ES-I3 (cell line): ENCODE data around the gene TMEM238.

Source experiments
- H3K36me3 ChIP-seq: 2 replicates; pipeline ENCODE4 v1.6.1; 2013; ENCODE audit warnings: mild to moderate bottlenecking, low read length, control low read depth, moderate library complexity; ENCODE audit not compliant: insufficient read depth
- H3K4me1 ChIP-seq: 2 replicates; pipeline ENCODE4 v1.6.1; 2013; ENCODE audit warnings: mild to moderate bottlenecking, control low read depth, low read length; ENCODE audit not compliant: insufficient read depth
- H3K9ac ChIP-seq: 2 replicates; pipeline ENCODE4 v1.6.1; 2013; ENCODE audit warnings: low read depth, mild to moderate bottlenecking, low read length, moderate library complexity
- H3K9me3 ChIP-seq: 2 replicates; pipeline ENCODE4 v1.6.1; 2013; ENCODE audit warnings: mild to moderate bottlenecking, low read length, moderate library complexity; ENCODE audit not compliant: control insufficient read depth, insufficient read depth

The TMEM238 gene

GRCh38 chr19:55379174-55379573 is 4.9 kb downstream of the TMEM238 start:
- Histone ChIP-seq H3K36me3 (no peaks in the 10 kb centered on the region), H3K9me3 (no peaks in the 10 kb centered on the region), H3K9ac (no peak overlapping the region), H3K4me1 (peaks cover 31% of the 10 kb centered on the region; the same call in 1 of the 2 replicates)

DNA sequence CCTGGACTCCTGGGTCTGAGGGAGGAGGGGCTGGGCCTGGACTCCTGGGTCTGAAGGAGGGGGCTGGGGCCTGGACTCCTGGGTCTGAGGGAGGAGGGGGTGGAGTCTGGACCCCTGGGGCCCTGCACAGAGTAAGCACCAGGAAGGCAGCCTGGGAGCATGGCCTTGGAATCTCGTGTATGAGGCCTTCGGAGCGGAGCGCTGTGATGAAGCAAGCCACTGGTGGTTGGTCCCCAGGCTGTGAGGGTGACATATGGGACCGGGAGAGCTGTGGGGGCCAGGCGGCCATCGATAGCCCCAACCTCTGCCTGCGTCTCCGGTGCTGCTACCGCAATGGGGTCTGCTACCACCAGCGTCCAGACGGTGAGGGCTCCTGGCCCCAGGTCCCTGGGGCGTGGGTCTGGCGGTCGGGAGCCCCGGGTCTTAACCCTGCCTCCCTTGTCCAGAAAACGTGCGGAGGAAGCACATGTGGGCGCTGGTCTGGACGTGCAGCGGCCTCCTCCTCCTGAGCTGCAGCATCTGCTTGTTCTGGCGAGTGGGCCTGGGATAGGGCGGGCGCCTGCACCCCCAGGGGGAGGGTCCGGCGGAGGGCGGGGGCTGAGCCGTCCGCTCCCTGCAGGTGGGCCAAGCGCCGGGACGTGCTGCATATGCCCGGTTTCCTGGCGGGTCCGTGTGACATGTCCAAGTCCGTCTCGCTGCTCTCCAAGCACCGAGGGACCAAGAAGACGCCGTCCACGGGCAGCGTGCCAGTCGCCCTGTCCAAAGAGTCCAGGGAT is 6.5 kb downstream of the TMEM238 start:
- Histone ChIP-seq H3K36me3 (no peaks in the 10 kb centered on the region), H3K4me1 (peaks cover 40% of the 10 kb centered on the region; the same call in 1 of the 2 replicates), H3K9me3 (no peaks in the 10 kb centered on the region), H3K9ac (peak overlapping the region; percentile 53; the same call in 1 of the 2 replicates)

DNA sequence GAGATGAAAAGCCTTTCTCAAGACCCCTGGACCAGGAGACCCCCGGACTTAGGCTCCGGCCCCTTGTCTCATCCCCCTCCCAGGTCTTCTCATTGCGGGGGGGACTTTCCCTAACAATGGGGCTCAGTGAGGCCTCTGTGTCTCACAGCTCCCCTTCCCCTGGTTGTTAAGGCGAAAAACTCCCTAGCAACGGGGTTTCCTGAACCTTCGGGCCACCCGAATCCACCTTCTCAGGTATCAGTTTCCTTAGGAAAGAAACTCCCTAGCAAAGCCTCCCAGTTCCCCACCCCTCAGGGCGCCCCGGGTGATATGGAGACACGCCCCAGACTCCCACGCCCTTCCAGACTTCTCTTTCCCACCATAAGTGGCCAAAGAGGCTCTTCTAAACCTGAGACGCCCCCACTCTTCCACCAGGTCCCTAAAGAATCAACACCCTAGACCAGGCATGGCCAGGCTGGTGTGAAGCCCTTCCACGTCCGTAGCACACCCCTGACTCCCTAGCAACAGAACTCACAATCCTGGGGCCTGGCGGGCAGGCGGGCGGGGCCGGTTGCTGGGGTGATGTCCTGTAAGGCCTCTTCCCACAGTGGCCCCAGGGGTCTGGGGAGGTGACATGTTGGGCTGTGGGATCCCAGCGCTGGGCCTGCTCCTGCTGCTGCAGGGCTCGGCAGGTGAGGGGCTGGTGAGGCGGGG is 7.7 kb downstream of the TMEM238 start, which contains the start of gene TMEM190:
Gene TMEM190 (plus strand): TSS at position 586 of the 693 bp plus-strand sequence. CDS start 28 bp downstream, at position 614.
- Histone ChIP-seq H3K4me1 (peaks cover 48% of the 10 kb centered on the region), H3K9me3 (no peaks in the 10 kb centered on the region), H3K9ac (peak within 1 kb of the TSS; percentile 53; the same call in 1 of the 2 replicates)

DNA sequence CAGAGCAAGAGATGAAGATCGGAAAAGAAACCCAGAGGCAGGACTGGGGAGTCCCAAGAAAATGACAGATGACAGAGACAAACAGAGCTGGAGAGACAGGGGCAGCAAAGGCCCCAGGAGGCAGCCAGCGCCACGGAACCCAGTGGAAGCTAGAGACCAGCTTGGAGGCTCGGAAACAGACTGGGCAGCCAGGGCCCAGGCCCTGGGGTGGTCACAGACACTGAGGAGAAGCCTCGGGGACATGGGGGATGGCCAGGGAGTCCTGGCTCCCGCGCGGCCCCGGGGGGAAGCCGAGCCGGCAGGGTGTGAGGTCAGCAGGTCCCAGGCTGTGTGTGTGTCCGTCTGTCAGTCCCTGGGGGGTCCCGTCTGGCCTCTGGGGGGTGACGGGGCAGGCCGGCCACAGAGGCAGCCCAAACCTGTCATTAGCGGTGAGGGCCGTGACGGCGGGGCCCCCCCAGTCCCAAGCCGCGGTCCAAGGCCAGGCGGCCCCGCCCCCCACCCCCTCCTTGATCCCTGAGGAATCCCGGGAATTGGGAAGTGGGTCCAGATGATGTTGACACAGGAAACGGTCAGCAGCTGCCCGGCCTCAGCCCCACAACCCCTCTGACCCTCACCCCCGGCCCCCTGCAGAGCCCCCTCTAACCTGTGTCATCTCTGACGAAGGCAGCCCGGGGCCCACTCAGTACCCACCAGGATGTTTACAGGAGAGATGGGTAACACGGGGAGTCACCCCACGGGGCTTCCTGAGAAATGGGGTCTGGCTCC is 9.9 kb downstream of the TMEM238 start:
- peak overlapping the region; percentile 35; the same call in 1 of the 2 replicates for H3K9ac ChIP-seq
- no peaks in the 10 kb centered on the region for H3K36me3 ChIP-seq
- H3K4me1 ChIP-seq, result peaks cover 43% of the 10 kb centered on the region
- H3K9me3 ChIP-seq, result no peaks in the 10 kb centered on the region

More for the DNA sequence above, 7.7 kb downstream of the TMEM238 start, which contains the start of gene TMEM190:
- H3K36me3 ChIP-seq, result no peaks in the 10 kb centered on the region

- peaks cover 42% of the 10 kb centered on the region for H3K4me1 ChIP-seq
- no peaks in the 10 kb centered on the region for H3K36me3 ChIP-seq
- no peaks in the 10 kb centered on the region for H3K9me3 ChIP-seq
- H3K9ac ChIP-seq, result peak overlapping the region; percentile 35; the same call in 1 of the 2 replicates
These were observed 10.6 kb downstream of the TMEM238 start for GRCh38 chr19:55373306-55373992.

DNA sequence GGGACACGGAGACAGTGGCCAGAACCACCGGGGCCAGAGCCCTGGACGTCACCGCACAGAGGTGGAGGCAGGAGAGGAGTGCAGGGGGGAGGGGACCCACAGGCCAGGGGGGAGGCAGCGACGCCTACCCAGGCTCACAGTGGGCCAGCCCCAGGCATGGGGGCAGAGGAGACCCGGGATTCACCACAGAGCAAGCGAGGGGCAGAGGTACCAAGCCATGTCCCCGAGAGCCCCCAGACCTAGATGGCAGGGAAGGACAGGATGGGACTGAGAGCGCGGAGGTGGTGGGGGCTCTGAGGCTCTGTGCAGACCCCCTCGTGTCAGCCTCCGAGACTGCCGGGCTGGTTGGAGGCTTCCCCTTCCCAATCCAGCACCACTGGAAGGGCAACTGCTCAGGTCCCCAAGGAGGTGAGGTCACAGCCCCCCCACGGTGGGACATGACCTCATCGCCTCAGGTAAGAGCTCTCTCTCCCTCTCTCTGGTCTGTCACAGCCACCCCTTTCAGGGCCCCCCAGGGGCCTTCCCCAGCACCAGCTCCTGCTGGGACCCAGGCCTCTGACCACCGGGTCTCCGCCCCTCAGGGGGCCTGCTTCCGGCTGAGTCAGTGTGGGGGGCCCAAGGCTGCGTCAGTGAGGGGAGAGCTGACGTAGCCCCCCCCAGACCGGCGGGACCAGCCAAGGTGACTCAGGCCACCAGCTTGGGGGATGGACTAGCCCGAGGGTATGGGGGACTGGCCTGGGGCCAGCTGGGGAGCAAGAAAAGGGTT is 11.6 kb downstream of the TMEM238 start:
- Histone ChIP-seq H3K36me3 (no peaks in the 10 kb centered on the region), H3K4me1 (peaks cover 38% of the 10 kb centered on the region), H3K9ac (peak overlapping the region; percentile 25)

DNA sequence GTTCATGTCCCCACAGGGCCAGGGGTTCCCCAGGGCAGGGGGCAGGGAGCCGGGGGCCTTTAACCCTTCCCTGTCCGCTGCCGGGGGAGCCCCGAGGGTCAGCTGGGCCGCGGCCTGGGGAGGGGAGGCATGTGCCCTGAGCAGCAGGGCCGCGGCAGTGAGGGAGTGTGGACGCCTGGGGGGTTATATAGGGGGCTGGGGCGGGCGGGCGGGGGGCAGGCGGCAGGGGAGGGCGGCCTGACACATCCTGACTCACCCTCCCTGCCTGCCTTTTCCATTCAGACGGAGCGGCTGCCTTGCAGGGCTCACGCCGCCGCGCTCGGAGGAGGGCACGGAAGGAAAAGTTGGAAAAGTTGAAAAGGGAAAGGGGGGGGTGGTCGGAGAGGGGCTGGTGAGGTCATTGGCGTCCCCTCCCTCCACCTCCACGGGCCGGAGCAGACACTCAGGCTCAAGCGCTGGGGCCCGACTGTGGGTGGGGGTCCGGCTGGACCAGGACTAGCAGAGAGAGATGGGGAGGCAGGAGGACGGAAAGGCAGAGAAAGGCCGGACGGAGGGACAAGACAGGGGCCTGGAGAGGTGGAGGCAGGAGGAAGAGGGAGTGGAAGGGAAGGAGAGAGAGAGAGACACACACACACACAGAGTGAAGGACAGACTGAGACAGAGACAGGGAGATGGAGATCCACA is 13.6 kb downstream of the TMEM238 start, which contains the start of gene IL11:
Gene IL11 (minus strand): TSS at position 159 of the 684 bp plus-strand sequence. CDS start 153 bp downstream, at position 6.
- Histone ChIP-seq H3K4me1 (peaks cover 21% of the 10 kb centered on the region), H3K9ac (peak within 1 kb of the TSS; percentile 68; the same call in 1 of the 2 replicates), H3K9me3 (no peaks in the 10 kb centered on the region), H3K36me3 (no peaks in the 10 kb centered on the region)

More for the DNA sequence above, 11.6 kb downstream of the TMEM238 start:
- H3K9me3 ChIP-seq, result no peaks in the 10 kb centered on the region

DNA sequence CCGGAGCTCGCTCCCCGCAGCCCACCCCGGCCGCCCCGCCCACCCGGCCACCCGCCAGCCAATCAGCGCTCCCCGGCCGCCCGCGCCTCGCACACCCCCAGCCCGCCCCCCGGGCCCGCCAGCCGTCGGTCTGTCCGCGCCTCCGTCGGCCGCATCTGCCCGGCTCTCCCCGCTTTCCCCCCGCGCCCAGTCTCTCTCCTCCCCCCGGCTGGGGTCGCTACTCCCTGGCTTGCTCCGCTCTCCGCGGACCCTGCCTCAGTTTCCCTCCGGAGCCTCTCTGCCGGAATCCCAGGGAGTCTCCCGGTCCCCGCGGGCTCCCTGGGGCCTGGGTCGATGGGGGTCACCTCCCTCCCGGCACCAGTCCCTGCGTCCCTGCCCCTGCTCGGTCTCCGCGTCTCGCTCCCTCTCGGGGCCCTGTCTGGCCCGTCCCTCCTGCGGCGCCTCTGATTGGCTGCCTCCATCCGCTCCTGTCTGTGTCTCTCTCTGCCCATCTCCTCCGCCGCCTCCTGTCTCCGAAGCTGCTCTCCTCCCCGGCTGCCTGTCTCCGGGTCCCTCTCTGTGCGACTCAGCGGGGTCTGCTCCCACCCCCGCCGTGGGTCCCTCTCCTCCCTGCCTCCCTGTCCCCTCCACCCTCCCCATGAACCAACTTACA is 14.3 kb downstream of the TMEM238 start:
- H3K4me1 ChIP-seq, result peaks cover 18% of the 10 kb centered on the region
- H3K36me3 ChIP-seq, result no peaks in the 10 kb centered on the region
- no peaks in the 10 kb centered on the region for H3K9me3 ChIP-seq
- H3K9ac ChIP-seq, result peak overlapping the region; percentile 68; the same call in 1 of the 2 replicates

GRCh38 chr19:55368701-55369563 is 15.2 kb downstream of the TMEM238 start:
- H3K4me1 ChIP-seq, result peaks cover 18% of the 10 kb centered on the region
- H3K9me3 ChIP-seq, result no peaks in the 10 kb centered on the region
- no peaks in the 10 kb centered on the region for H3K36me3 ChIP-seq
- H3K9ac ChIP-seq, result peak overlapping the region; percentile 63

DNA sequence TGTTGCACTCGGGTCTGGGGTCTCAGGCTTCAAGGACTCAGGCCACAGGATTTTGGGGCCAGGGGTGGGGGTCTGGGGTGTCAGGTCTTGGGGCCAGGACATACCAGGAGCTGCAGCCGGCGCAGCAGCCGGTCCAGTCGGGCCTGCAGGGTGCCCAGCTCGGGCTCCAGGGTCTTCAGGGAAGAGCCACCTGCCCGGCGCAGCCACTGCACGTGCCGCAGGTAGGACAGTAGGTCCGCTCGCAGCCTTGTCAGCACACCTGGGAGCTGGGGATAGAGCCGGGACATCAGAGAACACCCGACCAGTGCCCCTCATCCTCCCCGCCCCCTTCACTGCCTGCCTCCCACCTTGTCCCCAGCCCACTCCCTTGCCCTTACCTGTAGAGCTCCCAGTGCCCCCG is 16.0 kb downstream of the TMEM238 start:
- Histone ChIP-seq H3K9ac (no peak overlapping the region), H3K9me3 (no peaks in the 10 kb centered on the region), H3K4me1 (peaks cover 15% of the 10 kb centered on the region), H3K36me3 (no peaks in the 10 kb centered on the region)

DNA sequence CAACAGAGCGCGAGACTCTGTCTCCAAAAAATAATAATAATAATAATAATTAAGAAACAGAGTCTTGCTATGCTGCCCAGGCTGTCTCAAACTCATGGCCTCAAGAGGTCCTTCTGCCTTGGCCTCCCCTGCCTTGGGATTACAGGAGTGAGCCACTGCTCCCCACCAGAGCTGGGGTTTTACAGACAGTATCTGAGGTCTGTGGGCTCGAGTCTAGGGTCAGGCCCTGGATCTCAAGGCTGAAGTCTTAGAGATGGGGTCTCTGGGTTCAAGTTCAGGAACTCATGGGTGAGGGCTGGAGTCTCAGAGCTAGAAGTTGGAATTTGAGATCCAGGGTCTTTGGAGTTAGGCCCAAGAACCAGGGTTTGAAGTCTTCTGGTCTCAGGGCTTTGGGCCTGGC is 17.3 kb downstream of the TMEM238 start:
- Histone ChIP-seq H3K9me3 (no peaks in the 10 kb centered on the region), H3K4me1 (peaks cover 13% of the 10 kb centered on the region), H3K9ac (no peak overlapping the region), H3K36me3 (no peaks in the 10 kb centered on the region)
